Lower leg skin (tissue), 4 donors: Measurements from ENCODE around the gene GRM7. TPM values are rescaled to one million over a fixed set of nuclear protein-coding genes. Genes with fewer than 3 reads are reported as not detected.

Experiments used
- DNase-seq, 2 donors: peaks; one replicate each; pipeline ENCODE4 v3.0.0-alpha.2; 2019; ENCODE audit warnings: low spot score in 2 of 2
- H3K4me3 ChIP-seq: fragments of 200-600 bp; sonication (generic); 2 replicates; pipeline ENCODE4 v1.5.1; 2017; ENCODE audit warnings: mild to moderate bottlenecking, low read depth; ENCODE audit not compliant: poor library complexity, severe bottlenecking
- CTCF ChIP-seq, 3 donors: fragments of 450-650 bp; IDR thresholded peaks; one replicate each; pipeline ENCODE4 v1.5.1; 2016; ENCODE audit warnings: antibody characterized with exemption in 3 of 3, mild to moderate bottlenecking in 3 of 3, moderate library complexity in 2 of 3
- POLR2A ChIP-seq, 2 donors: fragments of 450-650 bp; IDR thresholded peaks; one replicate each; pipeline ENCODE4 v1.6.1; 2016 to 2017; ENCODE audit warnings: antibody characterized with exemption in 2 of 2, mild to moderate bottlenecking in 1 of 2, moderate library complexity in 1 of 2
- WGBS, 2 donors: methylation state at CpG; one replicate each; pipeline ENCODE4 v1.1.5; 2018; 5-methylcytosine and 5-hydroxymethylcytosine counted together
- intact Hi-C: fragments of 100-400 bp; cut with DNase I; formaldehyde crosslinking; loops from one replicate; pipeline ENCODE4 v1.15.0; 2023; ENCODE audit warnings: low total_unique reads
- total RNA-seq, 4 donors: library from RNA; depleted of rRNA; stranded (reverse); fragments of >200 nt; gene quantifications; one replicate each; pipeline ENCODE4 v1.1.0, GENCODE V29; 2016

GRM7 gene
- total RNA-seq, 4 donors from 2014 or later = 0.32 TPM; not detected in 3

GRCh38 chr3:7433073-7433472, 572.2 kb downstream of the GRM7 start:
- H3K4me3 ChIP-seq = no peak overlapping the region
- no peak for DNase-seq
- WGBS, 2 donors = 89 to 92% methylated on average over 2 of the region's 2 CpGs
- no peak for TF ChIP-seq POLR2A (IDR thresholded peaks at IDR 0.05)
- no peak for TF ChIP-seq CTCF (IDR thresholded peaks at IDR 0.05)
- intact Hi-C loops = no loop called here

- intact Hi-C loops = no loop called here
- no peak for TF ChIP-seq CTCF (IDR thresholded peaks at IDR 0.05)
- no peak for TF ChIP-seq POLR2A (IDR thresholded peaks at IDR 0.05)
- WGBS, 2 donors = 84 to 86% methylated on average over 1 of the region's 1 CpG
- DNase-seq = no peak
- H3K4me3 ChIP-seq = no peak overlapping the region
Observed at GRCh38 chr3:7436542-7436941, 575.6 kb downstream of the GRM7 start.

GRCh38 chr3:7437231-7437630, 576.3 kb downstream of the GRM7 start:
- DNase-seq = no peak
- intact Hi-C loops = no loop called here
- 77 to 85% methylated on average over 1 of the region's 1 CpG for WGBS, 2 donors

GRCh38 chr3:7439101-7439680, 578.3 kb downstream of the GRM7 start:
- WGBS, 2 donors = 78 to 81% methylated on average over 4 of the region's 4 CpGs
- TF ChIP-seq CTCF (IDR thresholded peaks at IDR 0.05) (no peak), POLR2A (IDR thresholded peaks at IDR 0.05) (no peak)
- H3K4me3 ChIP-seq = no peak overlapping the region
- DNase-seq = no peak
- intact Hi-C loops = no loop called here

More at GRCh38 chr3:7437231-7437630, 576.3 kb downstream of the GRM7 start:
- no peak overlapping the region for H3K4me3 ChIP-seq
- no peak for TF ChIP-seq POLR2A (IDR thresholded peaks at IDR 0.05)
- TF ChIP-seq CTCF (IDR thresholded peaks at IDR 0.05) = no peak

- no peak for DNase-seq
- TF ChIP-seq POLR2A (IDR thresholded peaks at IDR 0.05) (no peak), CTCF (IDR thresholded peaks at IDR 0.05) (no peak)
- WGBS, 2 donors = 65 to 66% methylated on average over 4 of the region's 4 CpGs
- no peak overlapping the region for H3K4me3 ChIP-seq
- intact Hi-C loops = no loop called here
Observed at GRCh38 chr3:7444886-7445285, 584.0 kb downstream of the GRM7 start.

- 48 to 66% methylated on average over 5 of the region's 5 CpGs for WGBS, 2 donors
- intact Hi-C loops = no loop called here
- H3K4me3 ChIP-seq = no peak overlapping the region
Observed at GRCh38 chr3:7445331-7445730, 584.4 kb downstream of the GRM7 start.

More at GRCh38 chr3:7445331-7445730, 584.4 kb downstream of the GRM7 start:
- no peak for TF ChIP-seq POLR2A (IDR thresholded peaks at IDR 0.05)
- no peak for TF ChIP-seq CTCF (IDR thresholded peaks at IDR 0.05)
- no peak for DNase-seq
